WTC11 (cell line): ENCODE data around the gene BMPR1B. TPM values are rescaled to one million over a fixed set of nuclear protein-coding genes. Genes with fewer than 3 reads are reported as not detected.

Experiments used
- ATAC-seq: fragments of 200-7000 bp; cut with Tn5 transposase; 2 replicates; pipeline ENCODE4 v1.10.0; 2021; ENCODE audit warnings: mild to moderate bottlenecking, moderate library complexity
- CTCF ChIA-PET: fragments of 300-600 bp; sonication (Branson Sonifier 250); formaldehyde crosslinking; loops from one replicate; lab custom pipeline; 2021; ENCODE audit warnings: antibody characterized with exemption; lab: Charles Lee
- POLR2A ChIA-PET: fragments of 350-600 bp; sonication (Branson Sonifier 250); formaldehyde crosslinking; loops from one replicate; lab custom pipeline; 2021; ENCODE audit warnings: antibody characterized with exemption; lab: Charles Lee
- DNase-seq: peaks from one replicate; pipeline ENCODE4 v3.0.0; 2021; ENCODE audit warnings: low spot score
- H3K27ac Mint-ChIP-seq: 2 replicates; pipeline ENCODE4 v1.8.0; 2021; ENCODE audit warnings: mixed read lengths
- H3K27me3 Mint-ChIP-seq: 2 replicates; pipeline ENCODE4 v1.8.0; 2021; ENCODE audit warnings: low read depth, mild to moderate bottlenecking, moderate library complexity, mixed read lengths
- H3K36me3 Mint-ChIP-seq: 2 replicates; pipeline ENCODE4 v1.8.0; 2021; ENCODE audit warnings: mixed read lengths
- H3K4me1 Mint-ChIP-seq: 2 replicates; pipeline ENCODE4 v1.8.0; 2022; ENCODE audit warnings: mixed read lengths
- H3K4me3 Mint-ChIP-seq: 2 replicates; pipeline ENCODE4 v1.8.0; 2021; ENCODE audit warnings: mild to moderate bottlenecking, moderate library complexity, mixed read lengths
- H3K9me3 Mint-ChIP-seq: 2 replicates; pipeline ENCODE4 v1.8.0; 2021; ENCODE audit warnings: mixed read lengths
- AR ChIP-seq: fragments of 250-450 bp; sonication (Bioruptor Pico); IDR thresholded peaks from 2 replicates; pipeline ENCODE4 v1.9.0; 2021; ENCODE audit warnings: mild to moderate bottlenecking
- FOXP1 ChIP-seq: sonication (generic); formaldehyde crosslinking; IDR thresholded peaks from 2 replicates; pipeline ENCODE4 v1.8.0; 2022; ENCODE audit warnings: missing genetic modification reagents, mild to moderate bottlenecking, moderate library complexity, borderline replicate concordance
- GRHL2 ChIP-seq: fragments of 250-450 bp; sonication (Bioruptor Pico); IDR thresholded peaks from 2 replicates; pipeline ENCODE4 v1.8.0; 2022; ENCODE audit warnings: mild to moderate bottlenecking, moderate library complexity; ENCODE audit not compliant: insufficient replicate concordance, severe bottlenecking
- MYBL2 ChIP-seq: sonication (generic); formaldehyde crosslinking; IDR thresholded peaks from 2 replicates; pipeline ENCODE4 v1.8.1; 2023; ENCODE audit warnings: mild to moderate bottlenecking, moderate library complexity, missing genetic modification reagents
- NFE2L1 ChIP-seq: sonication (generic); formaldehyde crosslinking; IDR thresholded peaks from 2 replicates; pipeline ENCODE4 v1.8.1; 2023; ENCODE audit warnings: missing genetic modification reagents
- NFYB ChIP-seq: sonication (generic); formaldehyde crosslinking; conservative IDR thresholded peaks from 2 replicates; pipeline ENCODE4 v1.8.0; 2022; ENCODE audit warnings: low read depth, missing genetic modification reagents
- NR2C2 ChIP-seq: sonication (generic); formaldehyde crosslinking; IDR thresholded peaks from 2 replicates; pipeline ENCODE4 v1.8.0; 2022; ENCODE audit warnings: mild to moderate bottlenecking, missing genetic modification reagents
- OVOL2 ChIP-seq: fragments of 250-450 bp; sonication (Bioruptor Pico); IDR thresholded peaks from 2 replicates; pipeline ENCODE4 v1.9.0; 2021; ENCODE audit warnings: mild to moderate bottlenecking, borderline replicate concordance
- TP53 ChIP-seq: sonication (generic); formaldehyde crosslinking; IDR thresholded peaks from 2 replicates; pipeline ENCODE4 v1.8.1; 2023; ENCODE audit warnings: mild to moderate bottlenecking, missing genetic modification reagents
- ZNF121 ChIP-seq: sonication (generic); formaldehyde crosslinking; IDR thresholded peaks from 2 replicates; pipeline ENCODE4 v1.8.0; 2023; ENCODE audit warnings: missing genetic modification reagents
- ZNF396 ChIP-seq: fragments of 250-450 bp; sonication (Bioruptor Pico); IDR thresholded peaks from 2 replicates; pipeline ENCODE4 v1.8.0; 2021; ENCODE audit warnings: mild to moderate bottlenecking, moderate library complexity, borderline replicate concordance
- total RNA-seq: library from RNA; stranded (reverse); gene quantifications from 3 replicates; pipeline ENCODE4 v1.2.3, GENCODE V29; 2021
- TF ChIP-seq, protein P1 (sequence below): sonication (generic); formaldehyde crosslinking; IDR thresholded peaks from 2 replicates; pipeline ENCODE4 v1.8.0; 2022; ENCODE audit warnings: missing genetic modification reagents
- TF ChIP-seq, protein P2 (sequence below): sonication (generic); formaldehyde crosslinking; IDR thresholded peaks from 2 replicates; pipeline ENCODE4 v1.8.0; 2022; ENCODE audit warnings: mild to moderate bottlenecking, missing genetic modification reagents
- TF ChIP-seq, protein P3 (sequence below): sonication (generic); formaldehyde crosslinking; IDR thresholded peaks from 2 replicates; pipeline ENCODE4 v1.8.1; 2022; ENCODE audit warnings: low read depth, missing genetic modification reagents, borderline replicate concordance
- TF ChIP-seq, protein P4 (sequence below): fragments of 250-450 bp; sonication (Bioruptor Pico); IDR thresholded peaks from 2 replicates; pipeline ENCODE4 v1.9.0; 2021; ENCODE audit warnings: moderate library complexity, mild to moderate bottlenecking, inconsistent platforms, borderline replicate concordance
- TF ChIP-seq, protein P5 (sequence below): sonication (generic); formaldehyde crosslinking; IDR thresholded peaks from 2 replicates; pipeline ENCODE4 v1.8.0; 2023; ENCODE audit warnings: missing genetic modification reagents, mild to moderate bottlenecking, borderline replicate concordance
- TF ChIP-seq, protein P6 (sequence below): sonication (generic); formaldehyde crosslinking; IDR thresholded peaks from 2 replicates; pipeline ENCODE4 v1.8.1; 2022; ENCODE audit warnings: mild to moderate bottlenecking, moderate library complexity, missing genetic modification reagents

BMPR1B gene
- total RNA-seq, 1 experiment from 2014 or later, result 0.77 TPM

GRCh38 chr4:95142932-95143331 lies 385.2 kb downstream of the BMPR1B start (continued):
- TF ChIP-seq AR (CRISPR knock-in tag) (no peak), TP53 (CRISPR knock-in tag) (no peak)

- Mint-ChIP-seq H3K27me3 (peaks cover 48% of the 10 kb centered on the region), H3K4me1 (peaks cover 5% of the 10 kb centered on the region), H3K4me3 (no peak overlapping the region), H3K36me3 (no peaks in the 10 kb centered on the region), H3K9me3 (no peaks in the 10 kb centered on the region), H3K27ac (no peak overlapping the region)
- DNase-seq (no peak), ATAC-seq (no peak)
- ChIA-PET CTCF (no interaction called here), POLR2A (no interaction called here)
- TF ChIP-seq, protein P1, sequence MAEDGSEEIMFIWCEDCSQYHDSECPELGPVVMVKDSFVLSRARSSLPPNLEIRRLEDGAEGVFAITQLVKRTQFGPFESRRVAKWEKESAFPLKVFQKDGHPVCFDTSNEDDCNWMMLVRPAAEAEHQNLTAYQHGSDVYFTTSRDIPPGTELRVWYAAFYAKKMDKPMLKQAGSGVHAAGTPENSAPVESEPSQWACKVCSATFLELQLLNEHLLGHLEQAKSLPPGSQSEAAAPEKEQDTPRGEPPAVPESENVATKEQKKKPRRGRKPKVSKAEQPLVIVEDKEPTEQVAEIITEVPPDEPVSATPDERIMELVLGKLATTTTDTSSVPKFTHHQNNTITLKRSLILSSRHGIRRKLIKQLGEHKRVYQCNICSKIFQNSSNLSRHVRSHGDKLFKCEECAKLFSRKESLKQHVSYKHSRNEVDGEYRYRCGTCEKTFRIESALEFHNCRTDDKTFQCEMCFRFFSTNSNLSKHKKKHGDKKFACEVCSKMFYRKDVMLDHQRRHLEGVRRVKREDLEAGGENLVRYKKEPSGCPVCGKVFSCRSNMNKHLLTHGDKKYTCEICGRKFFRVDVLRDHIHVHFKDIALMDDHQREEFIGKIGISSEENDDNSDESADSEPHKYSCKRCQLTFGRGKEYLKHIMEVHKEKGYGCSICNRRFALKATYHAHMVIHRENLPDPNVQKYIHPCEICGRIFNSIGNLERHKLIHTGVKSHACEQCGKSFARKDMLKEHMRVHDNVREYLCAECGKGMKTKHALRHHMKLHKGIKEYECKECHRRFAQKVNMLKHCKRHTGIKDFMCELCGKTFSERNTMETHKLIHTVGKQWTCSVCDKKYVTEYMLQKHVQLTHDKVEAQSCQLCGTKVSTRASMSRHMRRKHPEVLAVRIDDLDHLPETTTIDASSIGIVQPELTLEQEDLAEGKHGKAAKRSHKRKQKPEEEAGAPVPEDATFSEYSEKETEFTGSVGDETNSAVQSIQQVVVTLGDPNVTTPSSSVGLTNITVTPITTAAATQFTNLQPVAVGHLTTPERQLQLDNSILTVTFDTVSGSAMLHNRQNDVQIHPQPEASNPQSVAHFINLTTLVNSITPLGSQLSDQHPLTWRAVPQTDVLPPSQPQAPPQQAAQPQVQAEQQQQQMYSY (CRISPR knock-in tag), result no peak
- TF ChIP-seq, protein P2, sequence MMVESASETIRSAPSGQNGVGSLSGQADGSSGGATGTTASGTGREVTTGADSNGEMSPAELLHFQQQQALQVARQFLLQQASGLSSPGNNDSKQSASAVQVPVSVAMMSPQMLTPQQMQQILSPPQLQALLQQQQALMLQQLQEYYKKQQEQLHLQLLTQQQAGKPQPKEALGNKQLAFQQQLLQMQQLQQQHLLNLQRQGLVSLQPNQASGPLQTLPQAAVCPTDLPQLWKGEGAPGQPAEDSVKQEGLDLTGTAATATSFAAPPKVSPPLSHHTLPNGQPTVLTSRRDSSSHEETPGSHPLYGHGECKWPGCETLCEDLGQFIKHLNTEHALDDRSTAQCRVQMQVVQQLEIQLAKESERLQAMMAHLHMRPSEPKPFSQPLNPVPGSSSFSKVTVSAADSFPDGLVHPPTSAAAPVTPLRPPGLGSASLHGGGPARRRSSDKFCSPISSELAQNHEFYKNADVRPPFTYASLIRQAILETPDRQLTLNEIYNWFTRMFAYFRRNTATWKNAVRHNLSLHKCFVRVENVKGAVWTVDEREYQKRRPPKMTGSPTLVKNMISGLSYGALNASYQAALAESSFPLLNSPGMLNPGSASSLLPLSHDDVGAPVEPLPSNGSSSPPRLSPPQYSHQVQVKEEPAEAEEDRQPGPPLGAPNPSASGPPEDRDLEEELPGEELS (CRISPR knock-in tag), result no peak
- TF ChIP-seq NFE2L1 (CRISPR knock-in tag), result no peak
- TF ChIP-seq GRHL2 (CRISPR knock-in tag), result no peak
- TF ChIP-seq, protein P3, sequence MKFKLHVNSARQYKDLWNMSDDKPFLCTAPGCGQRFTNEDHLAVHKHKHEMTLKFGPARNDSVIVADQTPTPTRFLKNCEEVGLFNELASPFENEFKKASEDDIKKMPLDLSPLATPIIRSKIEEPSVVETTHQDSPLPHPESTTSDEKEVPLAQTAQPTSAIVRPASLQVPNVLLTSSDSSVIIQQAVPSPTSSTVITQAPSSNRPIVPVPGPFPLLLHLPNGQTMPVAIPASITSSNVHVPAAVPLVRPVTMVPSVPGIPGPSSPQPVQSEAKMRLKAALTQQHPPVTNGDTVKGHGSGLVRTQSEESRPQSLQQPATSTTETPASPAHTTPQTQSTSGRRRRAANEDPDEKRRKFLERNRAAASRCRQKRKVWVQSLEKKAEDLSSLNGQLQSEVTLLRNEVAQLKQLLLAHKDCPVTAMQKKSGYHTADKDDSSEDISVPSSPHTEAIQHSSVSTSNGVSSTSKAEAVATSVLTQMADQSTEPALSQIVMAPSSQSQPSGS (CRISPR knock-in tag), result no peak
- TF ChIP-seq NR2C2 (CRISPR knock-in tag), result no peak
- no peak for TF ChIP-seq NFYB (CRISPR knock-in tag)
- TF ChIP-seq OVOL2 (CRISPR knock-in tag), result no peak
- TF ChIP-seq ZNF121 (CRISPR knock-in tag), result no peak
- no peak for TF ChIP-seq ZNF396
- TF ChIP-seq MYBL2 (CRISPR knock-in tag), result no peak
- TF ChIP-seq, protein P4, sequence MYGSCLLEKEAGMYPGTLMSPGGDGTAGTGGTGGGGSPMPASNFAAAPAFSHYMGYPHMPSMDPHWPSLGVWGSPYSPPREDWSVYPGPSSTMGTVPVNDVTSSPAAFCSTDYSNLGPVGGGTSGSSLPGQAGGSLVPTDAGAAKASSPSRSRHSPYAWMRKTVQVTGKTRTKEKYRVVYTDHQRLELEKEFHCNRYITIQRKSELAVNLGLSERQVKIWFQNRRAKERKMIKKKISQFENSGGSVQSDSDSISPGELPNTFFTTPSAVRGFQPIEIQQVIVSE (CRISPR knock-in tag), result no peak
- TF ChIP-seq, protein P5, sequence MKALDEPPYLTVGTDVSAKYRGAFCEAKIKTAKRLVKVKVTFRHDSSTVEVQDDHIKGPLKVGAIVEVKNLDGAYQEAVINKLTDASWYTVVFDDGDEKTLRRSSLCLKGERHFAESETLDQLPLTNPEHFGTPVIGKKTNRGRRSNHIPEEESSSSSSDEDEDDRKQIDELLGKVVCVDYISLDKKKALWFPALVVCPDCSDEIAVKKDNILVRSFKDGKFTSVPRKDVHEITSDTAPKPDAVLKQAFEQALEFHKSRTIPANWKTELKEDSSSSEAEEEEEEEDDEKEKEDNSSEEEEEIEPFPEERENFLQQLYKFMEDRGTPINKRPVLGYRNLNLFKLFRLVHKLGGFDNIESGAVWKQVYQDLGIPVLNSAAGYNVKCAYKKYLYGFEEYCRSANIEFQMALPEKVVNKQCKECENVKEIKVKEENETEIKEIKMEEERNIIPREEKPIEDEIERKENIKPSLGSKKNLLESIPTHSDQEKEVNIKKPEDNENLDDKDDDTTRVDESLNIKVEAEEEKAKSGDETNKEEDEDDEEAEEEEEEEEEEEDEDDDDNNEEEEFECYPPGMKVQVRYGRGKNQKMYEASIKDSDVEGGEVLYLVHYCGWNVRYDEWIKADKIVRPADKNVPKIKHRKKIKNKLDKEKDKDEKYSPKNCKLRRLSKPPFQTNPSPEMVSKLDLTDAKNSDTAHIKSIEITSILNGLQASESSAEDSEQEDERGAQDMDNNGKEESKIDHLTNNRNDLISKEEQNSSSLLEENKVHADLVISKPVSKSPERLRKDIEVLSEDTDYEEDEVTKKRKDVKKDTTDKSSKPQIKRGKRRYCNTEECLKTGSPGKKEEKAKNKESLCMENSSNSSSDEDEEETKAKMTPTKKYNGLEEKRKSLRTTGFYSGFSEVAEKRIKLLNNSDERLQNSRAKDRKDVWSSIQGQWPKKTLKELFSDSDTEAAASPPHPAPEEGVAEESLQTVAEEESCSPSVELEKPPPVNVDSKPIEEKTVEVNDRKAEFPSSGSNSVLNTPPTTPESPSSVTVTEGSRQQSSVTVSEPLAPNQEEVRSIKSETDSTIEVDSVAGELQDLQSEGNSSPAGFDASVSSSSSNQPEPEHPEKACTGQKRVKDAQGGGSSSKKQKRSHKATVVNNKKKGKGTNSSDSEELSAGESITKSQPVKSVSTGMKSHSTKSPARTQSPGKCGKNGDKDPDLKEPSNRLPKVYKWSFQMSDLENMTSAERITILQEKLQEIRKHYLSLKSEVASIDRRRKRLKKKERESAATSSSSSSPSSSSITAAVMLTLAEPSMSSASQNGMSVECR (CRISPR knock-in tag), result no peak
- TF ChIP-seq FOXP1 (CRISPR knock-in tag), result no peak
- TF ChIP-seq, protein P6, sequence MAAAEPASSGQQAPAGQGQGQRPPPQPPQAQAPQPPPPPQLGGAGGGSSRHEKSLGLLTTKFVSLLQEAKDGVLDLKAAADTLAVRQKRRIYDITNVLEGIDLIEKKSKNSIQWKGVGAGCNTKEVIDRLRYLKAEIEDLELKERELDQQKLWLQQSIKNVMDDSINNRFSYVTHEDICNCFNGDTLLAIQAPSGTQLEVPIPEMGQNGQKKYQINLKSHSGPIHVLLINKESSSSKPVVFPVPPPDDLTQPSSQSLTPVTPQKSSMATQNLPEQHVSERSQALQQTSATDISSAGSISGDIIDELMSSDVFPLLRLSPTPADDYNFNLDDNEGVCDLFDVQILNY (CRISPR knock-in tag), result no peak
These were observed 393.5 kb downstream of the BMPR1B start for GRCh38 chr4:95151255-95151654.
